CD4-positive, alpha-beta T cell (primary cell): Measurements from ENCODE around the gene YES1. TPM values are rescaled to one million over a fixed set of nuclear protein-coding genes. Genes with fewer than 3 reads are reported as not detected.

Experiments
- ATAC-seq: fragments of 200-7000 bp; cut with Tn5 transposase; one replicate; pipeline ENCODE4 v1.10.0; 2022; ENCODE audit warnings: mild to moderate bottlenecking; ENCODE audit not compliant: poor library complexity
- CTCF ChIA-PET: fragments of 350-600 bp; sonication (Branson Sonifier 250); formaldehyde crosslinking; loops from one replicate; lab custom pipeline; 2021; ENCODE audit warnings: antibody characterized with exemption, inconsistent platforms; lab: Charles Lee
- POLR2A ChIA-PET: fragments of 350-600 bp; sonication (Branson Sonifier 250); formaldehyde crosslinking; loops from one replicate; lab custom pipeline; 2021; ENCODE audit warnings: antibody characterized with exemption, inconsistent platforms; lab: Charles Lee
- DNase-seq, 14 experiments: peaks; one replicate each; pipeline ENCODE4 v3.0.0-alpha.2; 2013 to 2020; ENCODE audit warnings: mixed read lengths in 2 of 14
- H3K27ac ChIP-seq, 2 donors: one replicate each; pipeline versions ENCODE4 v1.5.1 to v1.7.0; 2013; ENCODE audit warnings: low read length in 2 of 2, low read depth in 1 of 2, mild to moderate bottlenecking in 1 of 2
- H3K27me3 ChIP-seq, 2 experiments: 1 replicate in 1 of 2; 2 replicates in 1 of 2; pipeline versions ENCODE4 v1.6.1 to v1.7.0; 2013; ENCODE audit warnings: low read length in 2 of 2, control low read depth in 1 of 2, mild to moderate bottlenecking in 1 of 2, moderate library complexity in 1 of 2; ENCODE audit not compliant: insufficient read depth in 2 of 2, control insufficient read depth in 1 of 2
- H3K36me3 ChIP-seq: one replicate; pipeline ENCODE4 v1.6.1; 2013; ENCODE audit warnings: low read length, control low read depth; ENCODE audit not compliant: insufficient read depth
- H3K4me1 ChIP-seq: one replicate; pipeline ENCODE4 v1.6.1; 2013; ENCODE audit warnings: low read length, control low read depth; ENCODE audit not compliant: insufficient read depth
- H3K4me3 ChIP-seq: one replicate; pipeline ENCODE4 v1.5.1; 2013; ENCODE audit warnings: mild to moderate bottlenecking, low read length, moderate library complexity
- H3K9me3 ChIP-seq, 2 experiments: 1 replicate in 1 of 2; 2 replicates in 1 of 2; pipeline versions ENCODE4 v1.6.1 to v1.7.0; 2013; ENCODE audit warnings: low read length in 2 of 2, mild to moderate bottlenecking in 2 of 2, control low read depth in 1 of 2, moderate library complexity in 1 of 2; ENCODE audit not compliant: control insufficient read depth in 1 of 2, insufficient read depth in 1 of 2
- H3K27ac Mint-ChIP-seq: one replicate; pipeline ENCODE4 v1.8.0; 2020; ENCODE audit warnings: mixed read lengths
- H3K27me3 Mint-ChIP-seq: one replicate; pipeline ENCODE4 v1.8.0; 2021; ENCODE audit warnings: mixed read lengths
- H3K36me3 Mint-ChIP-seq: one replicate; pipeline ENCODE4 v1.8.0; 2021; ENCODE audit warnings: low read depth, mixed read lengths
- H3K4me1 Mint-ChIP-seq: one replicate; pipeline ENCODE4 v1.8.0; 2021; ENCODE audit warnings: low read depth, mixed read lengths
- H3K4me3 Mint-ChIP-seq: one replicate; pipeline ENCODE4 v1.8.0; 2020; ENCODE audit warnings: mild to moderate bottlenecking, mixed read lengths
- H3K9me3 Mint-ChIP-seq: one replicate; pipeline ENCODE4 v1.8.0; 2020; ENCODE audit warnings: mixed read lengths
- intact Hi-C, 2 experiments: fragments of 100-400 bp; cut with DNase I in 1 of 2; cut with micrococcal nuclease in 1 of 2; formaldehyde crosslinking; loops; one replicate each; pipeline versions ENCODE4 v1.15.1 to v1.9.0; 2023 to 2025; cut with DNase I, micrococcal nuclease
- total RNA-seq, 174 experiments: library from RNA in 2 of 174; stranded (reverse) in 2 of 174; gene quantifications; one replicate each; pipeline ENCODE4 v1.2.3 and lab custom pipeline; 2021 to 2026
- TF ChIP-seq, protein P1 (sequence below): fragments of 200-600 bp; IDR thresholded peaks from one replicate; pipeline ENCODE4 v1.8.0; 2022; ENCODE audit warnings: antibody characterized with exemption, mild to moderate bottlenecking

Gene YES1
- total RNA-seq, 2 experiments from 2014 or later = 17.6 to 19.8 TPM

DNA sequence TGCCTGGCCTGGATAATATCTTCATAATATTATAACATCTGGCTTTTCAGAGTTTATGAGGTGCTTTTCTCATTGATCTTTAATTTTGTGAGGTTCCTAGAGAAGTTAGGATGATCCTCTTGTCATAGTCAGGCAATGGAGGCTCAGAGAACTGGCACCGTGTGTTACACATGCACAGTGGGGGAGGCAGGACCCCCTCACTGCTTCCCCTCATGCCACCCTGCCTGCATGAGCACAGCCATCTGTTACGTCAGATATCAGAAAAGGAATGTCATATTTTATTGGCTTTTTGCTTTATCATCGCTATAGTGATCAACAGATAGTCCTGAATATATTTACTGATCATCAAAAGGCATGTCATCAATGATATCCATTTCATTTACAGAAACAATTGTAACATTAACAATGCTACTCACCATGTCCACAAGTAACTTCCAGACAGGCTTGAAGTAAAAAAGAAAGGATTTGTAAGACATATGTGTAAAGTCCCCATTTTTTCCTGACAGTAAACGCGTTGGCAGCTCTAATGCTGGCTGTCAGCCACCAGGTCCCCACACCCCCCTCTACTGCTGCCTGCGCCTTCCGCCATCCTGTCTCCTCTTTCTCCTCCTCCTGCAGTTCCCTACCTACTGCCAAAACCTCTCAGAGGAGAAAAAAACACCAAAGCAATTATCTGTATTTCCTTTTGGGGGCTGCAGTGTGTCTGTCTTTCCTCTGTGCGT lies 118.4 kb downstream of the YES1 start:
- POLR2A ChIA-PET = interaction anchor here (1.7 kb wide), 1 partner anchor 10 kb away, joined by 5 read pairs; no protein-coding TSS in a partner anchor

GRCh38 chr18:692824-693223 lies 119.2 kb downstream of the YES1 start:
- POLR2A ChIA-PET = interaction anchor here (1.7 kb wide), 1 partner anchor 9 kb away, joined by 5 read pairs; no protein-coding TSS in a partner anchor
- CTCF ChIA-PET = no interaction called here
- Mint-ChIP-seq H3K27ac (no peak overlapping the region), H3K36me3 (peaks cover 46% of the 10 kb centered on the region), H3K9me3 (no peaks in the 10 kb centered on the region), H3K27me3 (no peaks in the 10 kb centered on the region), H3K4me3 (no peak overlapping the region), H3K4me1 (no peaks in the 10 kb centered on the region)
- TF ChIP-seq, protein P1, sequence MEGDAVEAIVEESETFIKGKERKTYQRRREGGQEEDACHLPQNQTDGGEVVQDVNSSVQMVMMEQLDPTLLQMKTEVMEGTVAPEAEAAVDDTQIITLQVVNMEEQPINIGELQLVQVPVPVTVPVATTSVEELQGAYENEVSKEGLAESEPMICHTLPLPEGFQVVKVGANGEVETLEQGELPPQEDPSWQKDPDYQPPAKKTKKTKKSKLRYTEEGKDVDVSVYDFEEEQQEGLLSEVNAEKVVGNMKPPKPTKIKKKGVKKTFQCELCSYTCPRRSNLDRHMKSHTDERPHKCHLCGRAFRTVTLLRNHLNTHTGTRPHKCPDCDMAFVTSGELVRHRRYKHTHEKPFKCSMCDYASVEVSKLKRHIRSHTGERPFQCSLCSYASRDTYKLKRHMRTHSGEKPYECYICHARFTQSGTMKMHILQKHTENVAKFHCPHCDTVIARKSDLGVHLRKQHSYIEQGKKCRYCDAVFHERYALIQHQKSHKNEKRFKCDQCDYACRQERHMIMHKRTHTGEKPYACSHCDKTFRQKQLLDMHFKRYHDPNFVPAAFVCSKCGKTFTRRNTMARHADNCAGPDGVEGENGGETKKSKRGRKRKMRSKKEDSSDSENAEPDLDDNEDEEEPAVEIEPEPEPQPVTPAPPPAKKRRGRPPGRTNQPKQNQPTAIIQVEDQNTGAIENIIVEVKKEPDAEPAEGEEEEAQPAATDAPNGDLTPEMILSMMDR = no peak
- H3K9me3 ChIP-seq = no peaks in the 10 kb centered on the region
- H3K27me3 ChIP-seq = no peaks in the 10 kb centered on the region
- peaks cover 40% of the 10 kb centered on the region for H3K36me3 ChIP-seq
- H3K4me3 ChIP-seq = no peak overlapping the region
- H3K4me1 ChIP-seq = no peaks in the 10 kb centered on the region
- no peak for DNase-seq
- H3K27ac ChIP-seq = no peak overlapping the region
- ATAC-seq = no peak
- intact Hi-C loops = no loop called here

More for the DNA sequence above, 118.4 kb downstream of the YES1 start:
- Histone ChIP-seq H3K9me3 (no peaks in the 10 kb centered on the region), H3K27ac (no peak overlapping the region), H3K27me3 (no peaks in the 10 kb centered on the region), H3K4me3 (no peak overlapping the region), H3K36me3 (peaks cover 42% of the 10 kb centered on the region), H3K4me1 (no peaks in the 10 kb centered on the region)
- intact Hi-C loops = no loop called here
- Mint-ChIP-seq H3K36me3 (peaks cover 49% of the 10 kb centered on the region), H3K27ac (no peak overlapping the region), H3K9me3 (no peaks in the 10 kb centered on the region), H3K4me3 (no peak overlapping the region), H3K4me1 (no peaks in the 10 kb centered on the region), H3K27me3 (no peaks in the 10 kb centered on the region)
- ATAC-seq (no peak), DNase-seq (no peak)
- TF ChIP-seq, protein P1 = no peak
- CTCF ChIA-PET = no interaction called here

DNA sequence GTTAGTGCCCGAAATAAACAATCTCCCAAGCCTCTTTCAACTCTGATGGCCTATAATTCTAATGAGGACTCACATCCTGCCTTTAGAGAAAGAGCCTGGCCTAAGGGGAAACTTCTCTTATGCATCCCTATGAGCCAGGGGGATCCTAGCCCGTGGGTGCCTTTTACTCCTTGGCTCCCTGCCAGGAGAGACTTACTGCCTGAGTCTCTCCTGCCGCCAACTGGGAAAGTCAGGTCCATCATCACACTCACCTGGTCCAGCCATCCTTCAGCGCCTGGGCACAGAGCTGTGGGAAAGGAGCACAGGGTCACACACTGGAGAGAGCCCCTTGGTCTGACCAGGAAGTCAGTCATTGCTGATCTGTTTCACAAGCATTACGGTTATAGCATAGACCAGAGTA lies 123.7 kb downstream of the YES1 start:
- H3K4me1 Mint-ChIP-seq = no peaks in the 10 kb centered on the region
- POLR2A ChIA-PET = no interaction called here
- peaks cover 40% of the 10 kb centered on the region for H3K36me3 Mint-ChIP-seq

More for the DNA sequence above, 123.7 kb downstream of the YES1 start:
- H3K27ac ChIP-seq = no peak overlapping the region
- intact Hi-C loops = no loop called here
- H3K27me3 Mint-ChIP-seq = no peaks in the 10 kb centered on the region
- no peak overlapping the region for H3K4me3 ChIP-seq
- H3K36me3 ChIP-seq = peaks cover 39% of the 10 kb centered on the region
- DNase-seq = no peak
- H3K4me3 Mint-ChIP-seq = no peak overlapping the region
- CTCF ChIA-PET = no interaction called here
- H3K4me1 ChIP-seq = no peaks in the 10 kb centered on the region
- no peaks in the 10 kb centered on the region for H3K27me3 ChIP-seq
- no peaks in the 10 kb centered on the region for H3K9me3 Mint-ChIP-seq
- H3K9me3 ChIP-seq = no peaks in the 10 kb centered on the region
- no peak for ATAC-seq
- no peak overlapping the region for H3K27ac Mint-ChIP-seq
- TF ChIP-seq, protein P1 = no peak
